Fibroblast of upper back skin (primary cell): Measurements from ENCODE around the gene CPT1C.
"Not testable (repeated sequence)": the region's sequence is repeated elsewhere in the genome, so short reads cannot be mapped to it uniquely, and the experiment has no call there.

Source experiments
- DNase-seq: peaks from one replicate; pipeline ENCODE4 v3.0.0-alpha.2; 2013

The CPT1C gene

DNA sequence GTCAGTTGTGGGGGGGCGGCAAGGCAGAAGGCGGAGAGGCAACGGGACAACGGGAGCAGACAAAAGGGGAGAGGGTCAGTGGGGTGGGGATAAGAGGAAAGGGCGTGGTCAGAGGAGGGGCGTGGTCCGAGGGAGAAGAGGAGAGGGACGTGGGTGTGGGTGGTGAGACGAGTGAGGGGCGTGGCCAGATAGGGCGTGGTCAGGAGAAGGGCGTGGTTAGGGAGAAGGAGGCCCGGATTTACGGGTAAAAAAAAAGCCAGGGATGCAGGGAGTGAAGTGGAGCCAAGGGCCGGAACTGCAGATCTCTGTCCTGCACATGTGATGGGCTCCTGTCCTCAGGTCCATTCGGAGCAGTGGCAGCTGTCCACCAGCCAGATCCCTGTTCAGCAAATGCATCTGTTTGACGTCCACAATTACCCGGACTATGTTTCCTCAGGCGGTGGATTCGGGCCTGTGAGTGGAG is 21.5 kb downstream of the CPT1C start:
- DNase-seq = no peak

DNA sequence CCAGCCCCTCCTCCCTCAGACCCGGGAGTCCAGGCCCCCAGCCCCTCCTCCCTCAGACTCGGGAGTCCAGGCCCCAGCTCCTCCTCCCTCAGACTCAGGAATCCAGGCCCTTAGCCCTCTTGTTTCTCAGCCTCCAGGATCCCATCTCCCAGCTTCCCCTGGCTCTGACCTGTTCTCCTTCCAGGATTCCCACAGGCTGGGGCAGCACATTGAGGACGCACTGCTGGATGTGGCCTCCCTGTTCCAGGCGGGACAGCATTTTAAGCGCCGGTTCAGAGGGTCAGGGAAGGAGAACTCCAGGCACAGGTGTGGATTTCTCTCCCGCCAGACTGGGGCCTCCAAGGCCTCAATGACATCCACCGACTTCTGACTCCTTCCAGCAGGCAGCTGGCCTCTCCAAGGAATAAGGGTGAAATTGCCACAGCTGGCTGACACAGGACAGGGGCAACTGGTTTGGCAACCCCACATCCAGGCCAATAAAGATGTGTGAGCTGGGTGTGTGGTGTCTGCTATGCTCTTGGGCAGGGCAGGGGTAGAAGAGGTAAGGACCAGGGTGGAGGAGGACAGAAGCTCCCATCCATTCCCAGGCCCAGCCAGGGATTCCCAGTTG is 22.4 kb downstream of the CPT1C start:
- no peak for DNase-seq

- DNase-seq = no peak
Observed at GRCh38 chr19:49716154-49716553, 25.2 kb downstream of the CPT1C start.

DNA sequence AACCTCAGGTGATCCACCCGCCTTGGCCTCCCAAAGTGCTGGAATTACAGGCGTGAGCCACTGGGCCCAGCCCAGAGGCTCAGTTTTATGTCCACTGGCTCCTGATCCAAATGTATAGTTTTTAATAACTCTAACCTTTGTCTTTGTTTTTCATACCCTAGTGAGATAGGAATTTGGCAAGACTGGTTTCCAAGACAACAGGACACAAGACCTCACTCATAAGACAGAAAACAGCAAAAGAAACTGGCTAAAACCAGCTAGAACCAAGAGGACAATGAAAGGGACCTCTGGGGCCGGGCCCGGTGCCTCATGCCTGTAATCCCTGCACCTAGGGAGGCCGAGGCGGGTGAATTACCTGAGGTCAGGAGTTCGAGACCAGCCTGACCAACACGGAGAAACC is 27.6 kb downstream of the CPT1C start:
- no peak for DNase-seq

DNA sequence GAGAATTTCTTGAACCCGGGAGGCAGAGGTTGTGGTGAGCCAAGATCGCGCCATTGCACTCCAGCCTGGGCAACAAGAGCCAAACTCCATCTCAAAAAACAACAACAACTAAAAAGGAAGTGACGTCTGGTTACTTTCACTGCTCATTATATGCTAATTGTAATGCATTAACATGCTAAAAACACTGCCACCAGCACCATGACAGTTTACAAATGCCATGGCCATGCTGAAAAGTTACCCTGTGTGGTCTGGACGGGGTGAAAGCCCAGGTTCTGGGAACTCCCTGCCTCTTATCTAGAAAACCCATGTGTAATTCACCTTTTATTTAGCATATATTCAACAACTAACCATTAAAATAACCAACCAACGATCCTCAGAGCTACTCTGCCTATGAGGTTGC is 28.1 kb downstream of the CPT1C start:
- DNase-seq = no peak

- not testable (repeated sequence) for DNase-seq
Observed at GRCh38 chr19:49719420-49719819, 28.5 kb downstream of the CPT1C start.

GRCh38 chr19:49727217-49728030 is 36.5 kb downstream of the CPT1C start:
- peak; percentile 3 for DNase-seq

DNA sequence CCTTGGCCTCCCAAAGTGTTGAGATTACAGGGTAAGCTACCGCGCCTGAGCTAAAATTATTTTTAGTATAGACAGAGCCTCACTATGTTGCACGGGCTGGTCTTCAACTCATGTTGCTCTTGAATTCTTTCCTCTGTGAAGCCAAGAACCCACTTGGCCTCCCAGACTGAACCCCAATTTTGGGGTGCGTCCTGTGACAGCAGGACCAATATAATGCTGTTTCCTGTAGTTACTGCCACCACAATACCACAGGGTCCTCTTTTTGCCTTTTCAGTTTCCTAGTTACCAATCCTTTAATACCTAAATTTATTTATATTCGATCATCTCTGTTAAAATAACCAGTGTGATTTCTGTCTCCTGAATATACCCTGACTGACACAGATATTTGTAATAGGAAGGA is 39.2 kb downstream of the CPT1C start:
- no peak for DNase-seq

GRCh38 chr19:49738268-49738667 is 47.4 kb downstream of the CPT1C start:
- no peak for DNase-seq

- no peak for DNase-seq
Observed at GRCh38 chr19:49739098-49739497, 48.2 kb downstream of the CPT1C start.

DNA sequence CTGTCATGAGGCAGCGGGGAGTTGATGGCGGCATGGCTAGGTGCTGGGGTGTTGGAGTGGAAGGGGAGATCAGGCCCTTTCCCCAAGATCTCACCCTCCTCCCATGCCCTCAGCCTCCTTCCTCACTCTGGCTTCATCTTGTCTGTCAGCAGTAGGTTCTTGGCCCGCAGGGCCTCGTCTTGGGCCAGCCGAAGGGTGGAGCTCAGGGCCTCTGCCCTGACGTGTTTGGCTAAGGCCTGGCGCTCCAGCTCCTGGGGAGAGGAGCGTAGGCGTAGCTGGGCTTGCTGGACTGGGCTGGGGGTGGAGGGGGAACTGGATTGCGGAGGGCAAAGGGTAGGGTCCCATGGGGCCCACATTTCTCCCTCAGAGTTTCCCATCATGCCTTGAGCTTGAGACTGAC is 49.0 kb downstream of the CPT1C start:
- no peak for DNase-seq

DNA sequence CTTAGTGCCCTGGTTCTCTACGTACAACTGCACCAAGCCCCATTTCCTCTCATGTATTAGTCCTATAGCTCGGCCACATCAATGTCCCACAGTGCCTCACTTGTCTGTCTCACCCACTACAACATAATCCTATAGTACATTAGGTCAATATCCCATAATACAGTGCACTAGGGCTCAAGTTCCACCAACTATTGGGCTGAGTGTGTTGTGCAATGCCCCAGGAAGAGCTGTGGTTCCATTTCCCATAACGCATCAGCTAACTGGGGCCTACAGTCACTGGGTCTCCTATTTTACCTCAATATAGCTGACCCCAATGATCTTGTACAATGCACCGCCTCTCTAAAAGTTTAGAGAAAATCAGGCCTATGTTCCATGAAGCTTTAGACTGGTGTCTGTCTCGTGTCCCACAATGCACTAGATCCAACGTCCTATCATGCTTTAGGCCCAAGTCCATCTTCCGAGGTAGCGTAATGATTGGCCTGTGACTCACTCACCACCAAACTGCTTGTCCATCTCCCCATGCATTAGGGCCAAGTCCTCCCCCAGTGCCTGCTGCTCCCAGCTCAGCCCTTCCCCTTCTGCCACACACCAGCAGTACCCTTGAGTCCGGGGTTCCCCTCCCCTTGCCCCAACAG is 50.4 kb downstream of the CPT1C start:
- DNase-seq = no peak

GRCh38 chr19:49744946-49745381 is 54.0 kb downstream of the CPT1C start:
- no peak for DNase-seq

DNA sequence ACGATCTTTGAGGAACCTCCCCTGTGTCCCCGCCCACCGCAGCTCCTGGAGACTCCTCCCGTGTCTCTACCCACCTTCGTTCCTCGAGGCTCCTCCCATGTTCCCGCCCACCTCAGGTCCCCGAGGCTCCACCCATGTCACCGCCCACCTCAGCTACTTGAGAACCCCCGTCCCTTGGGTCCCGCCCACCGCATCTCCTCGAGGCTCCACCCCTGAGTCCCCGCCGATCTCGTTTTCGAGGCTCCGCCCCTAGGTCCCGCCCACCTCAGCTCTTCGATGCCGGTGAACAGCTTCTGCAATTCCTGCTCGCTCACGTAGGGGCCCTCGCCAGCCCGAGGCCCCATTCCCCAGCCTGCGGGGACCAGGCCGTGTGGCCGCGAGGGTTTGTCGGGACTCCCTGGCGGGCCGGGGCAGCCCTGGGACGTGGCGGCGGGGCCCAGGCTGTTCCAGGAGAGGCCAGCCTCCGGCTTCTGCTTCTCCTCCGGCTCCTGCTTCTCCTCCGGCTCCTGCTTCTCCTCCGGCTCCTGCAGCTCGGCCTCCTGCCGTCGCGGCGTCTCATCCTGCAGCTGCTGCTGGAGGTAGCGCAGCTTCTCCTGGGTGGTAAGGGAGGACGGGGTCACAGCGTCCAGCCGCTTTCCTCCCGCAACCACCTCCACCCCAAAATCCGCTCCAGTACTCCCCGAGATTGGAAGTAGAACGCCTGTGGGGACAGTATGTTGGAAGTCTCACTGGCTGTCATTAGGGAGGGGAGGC is 55.5 kb downstream of the CPT1C start:
- peak; percentile 30 for DNase-seq

- no peak for DNase-seq
Observed at GRCh38 chr19:49749055-49749716, 58.3 kb downstream of the CPT1C start.

DNA sequence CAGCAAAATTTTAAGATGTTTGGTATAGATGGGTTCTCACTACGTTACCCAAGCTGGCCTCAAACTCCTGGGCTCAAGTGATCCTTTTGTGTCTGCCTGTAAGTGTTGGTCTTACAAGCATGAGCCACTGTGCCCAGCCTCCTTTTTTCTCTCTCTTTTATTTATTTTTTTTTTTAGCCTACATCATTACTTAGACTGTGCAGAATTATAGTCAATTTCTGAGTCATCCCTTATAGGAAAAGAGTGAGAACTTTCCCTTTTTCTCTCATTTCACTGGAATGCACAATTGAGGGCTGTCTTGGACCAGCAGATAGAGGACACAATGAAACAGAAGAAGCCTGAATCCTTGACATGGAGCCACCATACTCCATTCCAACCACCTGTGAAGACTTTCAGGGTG is 58.9 kb downstream of the CPT1C start:
- DNase-seq = peak; percentile 41

DNA sequence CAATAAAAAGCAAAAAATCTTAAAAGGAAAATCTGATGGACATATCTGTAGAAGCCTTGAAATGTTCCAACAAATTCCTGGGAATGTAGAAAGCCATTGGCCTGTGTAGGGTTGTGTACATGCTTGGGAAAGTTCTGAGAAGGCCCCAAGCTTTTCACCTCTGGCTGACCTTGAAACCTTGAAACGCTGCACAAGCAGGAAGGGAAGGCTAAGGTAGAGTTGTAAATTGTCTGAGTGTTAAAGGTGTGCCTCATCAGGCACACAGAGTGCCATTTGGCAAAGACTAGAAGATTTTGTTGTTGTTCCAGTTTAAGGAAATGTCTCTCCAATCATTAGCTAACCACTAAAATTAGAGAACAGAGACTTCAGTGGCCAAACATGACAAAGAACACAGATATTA is 61.8 kb downstream of the CPT1C start:
- DNase-seq = no peak

DNA sequence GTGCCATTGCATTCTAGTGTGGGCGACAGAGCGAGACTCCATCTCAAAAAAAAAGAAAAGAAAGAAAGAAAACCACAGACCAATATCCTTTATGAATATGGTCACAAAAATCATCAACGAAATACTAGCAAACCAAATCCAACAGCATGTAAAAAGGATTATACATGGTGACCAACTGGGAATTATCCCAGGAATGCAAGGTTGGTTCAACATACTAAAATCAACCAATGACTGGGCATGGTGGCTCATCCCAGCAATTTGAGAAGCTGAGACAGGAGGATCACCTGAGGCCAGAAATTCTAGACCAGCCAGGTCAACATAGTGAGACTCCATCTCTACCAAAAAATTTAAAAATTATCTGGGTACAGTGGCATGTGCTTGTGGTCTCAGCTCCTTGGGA is 65.0 kb downstream of the CPT1C start:
- no peak for DNase-seq

DNA sequence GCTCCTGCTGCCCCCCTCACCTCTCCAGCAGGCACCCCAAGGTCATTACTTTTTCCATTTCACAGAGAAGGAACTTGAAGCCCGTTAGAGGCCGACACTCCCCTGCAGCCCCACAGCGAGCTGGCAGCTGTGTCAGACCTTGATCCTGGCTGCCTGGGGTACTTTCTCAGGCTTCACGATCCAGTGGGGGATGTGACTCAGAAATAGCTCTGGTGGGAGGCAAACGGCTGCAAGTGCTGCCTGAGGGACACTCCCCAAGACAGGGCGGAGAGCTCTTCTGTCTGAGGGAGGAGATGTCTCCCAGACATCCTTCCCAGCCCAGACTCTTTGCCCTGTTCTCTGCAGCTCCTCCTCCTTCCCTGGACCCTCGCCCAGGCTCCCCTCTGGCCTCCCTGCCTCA is 67.4 kb downstream of the CPT1C start:
- DNase-seq = peak; percentile 80

DNA sequence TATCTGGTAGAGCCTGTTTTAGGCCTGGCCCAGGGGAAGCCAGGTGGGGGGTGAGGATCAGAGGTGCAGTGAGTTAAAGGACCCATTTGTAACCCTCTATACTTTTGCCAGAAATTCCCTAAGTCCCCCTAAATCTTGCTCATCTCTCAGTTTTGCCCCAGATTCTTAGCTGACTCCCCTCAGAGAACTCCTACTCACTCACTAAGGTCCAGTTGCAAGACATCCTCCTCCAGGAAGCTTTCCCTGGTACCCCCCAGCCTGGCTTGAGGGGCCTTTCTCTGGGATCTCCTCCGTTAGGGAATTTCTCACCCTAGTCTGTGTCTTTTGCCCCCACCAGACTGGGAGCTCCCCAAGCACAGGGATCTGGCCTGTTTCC is 70.3 kb downstream of the CPT1C start:
- DNase-seq = no peak

GRCh38 chr19:49761625-49762311 is 70.9 kb downstream of the CPT1C start:
- peak; percentile 43 for DNase-seq

GRCh38 chr19:49763230-49763629 is 72.3 kb downstream of the CPT1C start, which contains the start of gene TSKS:
Gene TSKS, minus strand, starts transcription at chr19:49763306. Its CDS starts 59 bp downstream, at chr19:49763247.
- DNase-seq = no peak
